SIG-M5 treated with dmso at 0.1 percent for 504 hours (cell line): ENCODE measurements around the gene PDX1.

ENCODE experiments used
- DNase-seq: peaks from one replicate; lab custom pipeline; 2025; ENCODE audit not compliant: unreplicated experiment; lab: John Stamatoyannopoulos, UW

Gene PDX1

DNA sequence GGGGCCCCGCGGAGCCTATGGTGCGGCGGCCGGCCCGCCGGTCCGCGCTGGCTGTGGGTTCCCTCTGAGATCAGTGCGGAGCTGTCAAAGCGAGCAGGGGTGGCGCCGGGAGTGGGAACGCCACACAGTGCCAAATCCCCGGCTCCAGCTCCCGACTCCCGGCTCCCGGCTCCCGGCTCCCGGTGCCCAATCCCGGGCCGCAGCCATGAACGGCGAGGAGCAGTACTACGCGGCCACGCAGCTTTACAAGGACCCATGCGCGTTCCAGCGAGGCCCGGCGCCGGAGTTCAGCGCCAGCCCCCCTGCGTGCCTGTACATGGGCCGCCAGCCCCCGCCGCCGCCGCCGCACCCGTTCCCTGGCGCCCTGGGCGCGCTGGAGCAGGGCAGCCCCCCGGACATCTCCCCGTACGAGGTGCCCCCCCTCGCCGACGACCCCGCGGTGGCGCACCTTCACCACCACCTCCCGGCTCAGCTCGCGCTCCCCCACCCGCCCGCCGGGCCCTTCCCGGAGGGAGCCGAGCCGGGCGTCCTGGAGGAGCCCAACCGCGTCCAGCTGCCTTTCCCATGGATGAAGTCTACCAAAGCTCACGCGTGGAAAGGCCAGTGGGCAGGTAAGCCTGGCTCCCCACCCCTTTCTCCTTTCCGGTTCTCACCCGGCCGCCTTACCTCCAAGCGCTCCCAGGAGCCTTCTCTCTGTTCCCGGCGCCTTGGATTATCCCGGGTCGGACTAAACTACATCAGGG, at the start of gene PDX1:
Gene PDX1, plus strand, starts transcription at position 67 of the 743 bp plus-strand sequence. Its CDS starts 139 bp downstream, at position 206.
- DNase-seq, result no peak

DNA sequence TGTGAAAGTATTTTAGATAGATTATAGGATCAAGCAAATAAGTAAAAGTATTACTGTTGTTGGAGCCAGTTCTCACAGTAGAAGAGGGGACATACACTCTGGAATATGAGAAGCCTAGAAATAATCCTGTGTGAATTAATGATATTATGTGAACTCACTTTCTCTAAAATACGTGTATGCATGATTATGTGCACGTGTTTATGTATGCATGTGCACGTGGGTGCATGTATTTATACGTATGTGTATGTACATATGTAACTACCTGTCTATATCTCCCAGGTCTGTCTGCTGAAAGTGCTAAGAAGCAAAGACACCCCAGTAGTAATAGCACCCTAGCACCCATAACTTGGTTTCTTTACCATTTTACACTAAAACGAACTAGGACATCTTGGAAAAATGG, 41.5 kb upstream of the PDX1 start:
- no peak for DNase-seq

DNA sequence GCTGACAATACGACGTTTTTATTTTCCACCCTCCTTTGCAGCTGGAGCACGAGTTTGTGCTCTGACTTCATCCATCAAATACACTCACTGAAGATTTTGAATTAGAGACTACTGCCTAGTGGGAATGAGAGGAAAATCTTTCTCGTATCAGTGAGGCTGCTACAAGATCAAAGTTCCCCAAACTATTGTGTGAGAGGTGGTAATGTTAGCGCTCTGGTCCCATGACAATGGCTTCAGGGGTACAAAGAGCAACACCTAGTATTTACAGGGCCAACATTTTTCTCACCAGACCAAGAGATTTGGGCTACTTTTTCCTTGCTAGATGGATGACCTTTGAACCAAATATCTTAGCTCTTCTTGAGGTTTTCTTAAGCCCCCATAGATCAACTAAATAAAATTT, 30.3 kb upstream of the PDX1 start:
- DNase-seq, result no peak

DNA sequence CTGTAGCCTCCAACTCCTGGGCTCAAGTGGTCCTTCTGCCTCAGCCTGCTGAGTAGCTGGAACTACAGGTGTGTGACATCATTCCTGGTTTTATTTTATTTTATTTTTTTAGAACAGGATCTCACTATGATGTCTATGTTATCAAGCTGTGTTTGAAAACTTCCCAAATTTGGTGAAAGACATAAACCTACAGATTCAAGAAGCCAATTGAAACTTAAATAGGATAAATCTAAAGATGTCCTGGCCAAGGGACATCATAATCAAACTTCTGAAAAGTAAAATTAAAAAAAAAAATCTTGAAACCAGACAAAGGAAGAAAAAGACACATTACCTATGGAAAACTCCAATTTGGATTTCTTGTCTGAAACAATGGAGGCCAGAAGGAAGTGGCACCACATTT, 23.1 kb upstream of the PDX1 start:
- DNase-seq, result no peak

DNA sequence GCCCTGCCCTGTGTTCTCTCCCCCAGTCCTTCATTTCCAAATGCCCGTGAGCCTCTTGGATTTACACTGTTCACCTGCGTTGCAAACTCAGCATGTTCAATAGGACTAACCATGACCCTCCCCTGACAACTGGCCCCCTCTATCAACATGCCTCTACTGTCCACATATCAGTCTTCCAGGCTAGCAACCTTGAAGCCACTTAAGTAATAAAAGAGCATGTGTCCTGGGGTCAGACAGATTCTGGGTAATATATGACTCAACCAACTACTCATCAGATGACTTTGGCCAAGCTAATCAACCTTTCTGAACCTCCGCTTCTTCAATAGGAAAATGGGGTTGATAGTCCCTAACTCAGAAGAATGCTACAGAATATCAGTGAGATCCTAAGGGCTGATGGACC, 15.1 kb upstream of the PDX1 start:
- no peak for DNase-seq

DNA sequence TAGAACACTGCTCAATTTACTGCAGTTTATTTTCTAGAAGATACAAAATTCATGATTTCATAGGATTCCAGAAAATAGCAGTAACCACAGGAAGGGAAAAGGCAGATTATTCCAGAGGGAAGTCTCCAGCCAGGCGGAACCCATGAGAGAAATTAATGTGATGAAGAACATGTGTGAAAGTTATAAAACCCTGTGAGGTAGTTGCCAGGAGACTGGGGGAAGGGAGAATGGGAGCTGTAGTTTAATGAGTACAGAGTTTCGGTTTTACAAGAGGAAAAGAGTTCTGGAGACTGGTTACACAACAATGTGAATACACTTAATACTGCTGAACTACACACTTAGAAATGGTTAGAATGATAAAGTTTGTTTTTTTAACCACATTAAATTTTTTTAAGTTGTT, 14.2 kb upstream of the PDX1 start:
- no peak for DNase-seq

DNA sequence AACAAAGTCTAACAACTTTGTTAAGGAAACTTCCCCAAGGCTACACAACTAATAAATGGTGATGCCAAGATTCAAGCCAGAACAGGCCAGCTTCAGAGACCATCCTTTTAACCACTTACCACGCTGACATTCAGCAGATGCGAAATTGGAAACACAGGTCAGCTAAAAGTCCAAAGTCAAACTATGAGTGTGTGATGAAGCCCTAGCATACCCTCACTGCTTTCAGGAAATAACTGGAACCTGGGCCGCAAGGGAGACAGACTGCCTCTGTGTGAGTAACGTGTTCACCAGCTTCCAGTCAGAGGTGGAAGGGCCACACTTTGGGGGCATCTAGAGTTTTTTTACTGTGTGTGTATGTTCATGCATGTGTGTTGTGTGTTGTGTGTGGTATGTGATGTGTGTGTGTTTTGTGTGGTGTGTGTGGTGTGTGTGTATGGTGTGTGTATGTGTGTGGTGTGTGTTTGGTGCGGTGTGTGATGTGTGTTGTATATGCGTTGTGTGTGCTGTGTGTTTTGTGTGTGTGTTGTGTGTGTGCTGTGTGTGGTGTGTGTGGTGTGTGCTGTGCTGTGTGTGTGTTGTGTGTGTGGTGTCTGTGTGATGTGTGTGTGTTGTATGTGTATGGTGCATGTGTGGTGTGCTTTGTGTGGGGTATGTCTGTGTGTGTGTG, 12.5 kb upstream of the PDX1 start:
- no peak for DNase-seq

DNA sequence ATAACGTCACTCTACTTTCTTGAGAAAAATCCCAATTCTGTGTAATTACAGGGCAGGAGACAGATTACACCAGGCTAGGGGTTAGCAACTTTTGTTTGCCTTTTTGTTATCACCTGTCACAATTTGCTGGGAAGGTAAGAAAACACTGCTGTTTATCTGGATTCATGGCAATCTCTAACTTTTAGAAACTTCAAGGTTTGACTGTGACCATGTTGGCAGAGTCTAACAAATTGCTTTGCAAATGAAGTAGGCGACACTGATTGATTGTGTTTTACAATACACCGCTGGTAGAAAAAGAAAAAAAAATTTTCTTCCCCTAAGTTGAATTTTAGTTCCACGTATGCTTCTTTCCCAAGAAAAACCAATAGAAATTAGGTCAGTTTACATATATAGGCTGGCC, 10.4 kb upstream of the PDX1 start:
- no peak for DNase-seq

DNA sequence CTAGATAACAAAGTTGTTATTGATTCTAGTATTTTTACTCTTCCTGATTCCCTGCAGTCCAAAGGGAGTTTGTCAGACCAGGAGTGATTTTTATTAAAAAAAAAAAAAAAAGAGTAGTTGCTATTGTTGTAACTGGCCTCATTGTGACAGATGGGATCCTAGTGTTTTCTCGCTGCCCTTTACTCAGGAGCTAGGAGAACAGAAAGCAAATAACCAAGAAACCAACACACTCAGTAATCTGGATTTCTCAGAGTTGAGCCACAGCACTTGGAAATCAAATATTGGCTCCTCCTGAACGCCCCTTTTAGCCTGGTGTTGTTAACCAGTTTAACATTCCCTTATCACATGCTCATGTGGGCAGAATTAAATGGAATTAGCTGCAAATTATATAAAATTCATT, 8.3 kb upstream of the PDX1 start:
- DNase-seq, result no peak

DNA sequence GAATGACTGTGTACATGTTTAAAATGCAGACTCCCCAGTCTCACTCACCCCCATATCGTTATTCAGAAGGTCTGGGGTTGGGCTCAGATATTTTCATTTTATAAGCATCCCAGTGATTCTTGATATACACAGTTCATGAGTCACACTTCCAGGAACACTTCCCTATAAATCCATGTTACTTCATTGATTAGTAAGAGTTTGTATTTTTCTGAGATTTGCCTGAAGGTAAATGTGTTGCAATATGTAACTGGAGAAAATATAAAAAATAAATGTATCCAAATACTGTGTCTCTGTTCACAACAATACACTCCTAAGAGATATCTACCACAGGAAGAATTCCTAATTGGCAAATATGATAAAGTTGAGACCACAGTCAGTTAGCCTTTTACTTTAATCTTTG, 6.6 kb upstream of the PDX1 start:
- DNase-seq, result no peak

DNA sequence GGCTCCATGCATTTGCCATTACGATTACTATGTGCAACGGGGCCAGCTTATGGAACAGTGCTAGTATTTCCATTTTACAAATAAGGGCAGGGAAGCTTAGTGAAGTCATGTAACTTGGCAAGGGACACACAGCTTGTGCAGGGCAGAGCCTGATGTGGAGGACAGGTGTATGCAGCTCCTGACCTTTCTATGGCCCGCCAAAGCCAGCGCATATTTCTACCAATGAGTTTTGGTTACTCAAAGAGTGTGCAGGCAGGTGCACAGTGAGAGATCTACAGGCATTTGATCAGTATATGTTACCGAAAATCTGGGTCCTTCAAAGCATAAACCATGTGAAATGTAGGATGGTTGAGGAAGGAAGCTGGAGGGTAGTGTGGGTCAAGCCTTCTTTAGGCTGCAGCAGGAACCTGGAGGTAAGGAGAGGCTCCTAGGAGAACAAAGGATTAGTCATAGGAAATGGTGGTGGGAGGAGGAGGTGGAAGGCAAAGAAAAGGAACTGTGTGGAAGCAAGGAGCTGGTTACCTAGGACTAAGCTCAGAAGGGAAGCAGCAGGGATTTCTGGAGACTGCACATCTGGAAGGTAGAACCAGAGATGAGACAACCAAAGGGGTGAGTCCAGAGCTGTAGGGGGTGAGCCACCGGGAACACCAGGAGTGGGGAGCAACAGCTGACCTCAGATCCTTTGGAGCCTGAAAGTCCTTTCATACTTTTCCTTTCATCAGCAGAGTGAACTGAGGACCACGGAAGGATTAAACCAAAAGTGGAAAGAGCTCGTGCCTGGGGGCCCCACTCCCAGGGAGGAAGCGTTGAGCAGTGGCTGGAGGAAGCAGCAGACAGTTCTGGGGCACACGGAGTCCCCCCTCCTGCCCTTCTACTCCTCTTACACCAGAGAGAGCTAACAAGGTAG, 4.2 kb upstream of the PDX1 start:
- no peak for DNase-seq

DNA sequence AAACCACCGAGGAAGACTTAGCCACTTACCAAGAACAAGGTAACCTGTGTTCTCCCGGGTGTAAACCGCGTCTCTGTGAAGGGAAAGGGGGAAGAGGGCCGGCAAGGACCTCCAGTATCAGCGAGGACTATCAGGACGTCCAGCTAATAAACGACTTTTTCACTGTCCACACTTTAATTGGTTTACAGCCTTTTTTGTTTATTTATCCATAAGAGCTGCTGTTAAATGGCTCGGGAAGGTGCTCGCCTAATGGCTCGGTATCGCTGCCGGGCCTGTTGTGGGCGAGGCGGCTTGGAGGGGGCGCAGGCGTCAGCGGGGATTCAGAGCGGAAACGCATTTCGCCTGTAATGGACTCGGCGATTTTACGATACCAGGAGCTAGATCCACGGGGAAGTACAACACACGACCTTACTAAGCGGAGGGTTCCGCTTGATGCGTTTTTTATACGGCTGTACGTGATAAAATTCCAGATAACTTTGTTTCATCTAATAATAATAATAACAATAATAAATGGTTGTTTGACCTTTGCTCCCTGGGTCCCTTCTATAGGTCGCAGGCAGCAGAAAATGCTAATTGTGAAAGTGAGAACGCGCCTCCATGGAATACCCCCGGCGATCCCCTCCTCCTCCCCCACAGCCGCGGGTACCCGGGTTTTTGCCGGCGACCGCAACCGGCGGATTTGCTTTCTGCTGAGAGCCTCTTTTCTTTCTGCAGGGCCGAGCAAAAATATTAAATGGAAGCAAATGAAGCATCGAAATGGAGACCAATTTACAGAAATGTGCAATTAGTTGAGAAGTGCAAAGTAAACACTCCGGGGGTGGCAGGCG, 2.5 kb upstream of the PDX1 start:
- DNase-seq, result no peak

DNA sequence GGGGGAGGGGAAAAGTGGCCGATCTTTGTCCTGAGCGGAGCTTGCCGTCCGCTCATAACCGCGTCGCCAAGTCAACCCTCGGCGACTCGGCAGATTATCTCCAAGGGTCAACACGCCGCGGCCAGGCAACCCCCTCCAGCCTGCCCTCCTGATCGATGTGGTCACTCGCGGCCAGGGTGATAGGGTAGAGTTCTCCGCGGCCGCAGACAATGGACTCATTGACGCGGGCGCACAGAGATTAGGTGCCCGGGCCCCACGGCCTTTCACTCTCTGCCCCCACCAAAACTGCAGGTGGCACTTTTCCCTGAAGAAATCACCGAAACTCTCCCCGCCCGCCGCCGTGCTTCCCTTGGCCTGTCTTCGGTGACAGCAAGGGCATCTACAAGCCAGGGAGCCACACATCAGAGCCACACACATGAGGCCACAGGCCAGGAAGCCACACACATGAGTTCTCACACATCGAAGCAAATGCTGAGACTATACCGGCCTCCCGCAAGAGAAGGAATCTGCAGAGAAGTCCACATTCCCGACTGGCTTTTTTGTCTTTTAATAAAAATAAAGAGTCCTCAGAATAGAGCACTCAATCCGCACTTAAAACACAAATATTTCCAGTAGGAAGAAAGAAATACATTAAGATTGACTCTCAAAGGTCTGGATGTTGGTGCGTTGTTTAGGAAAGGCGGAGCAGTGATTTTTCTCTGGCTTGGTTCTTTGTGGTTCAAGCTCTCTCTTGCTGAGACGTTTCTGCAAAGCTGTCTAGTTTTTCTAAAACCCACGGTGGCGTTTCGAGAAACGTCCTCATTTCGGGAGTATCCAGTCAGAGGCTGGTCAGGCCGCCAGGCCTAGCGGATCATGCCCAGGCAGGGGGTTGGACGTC, 1.5 kb upstream of the PDX1 start:
- no peak for DNase-seq

DNA sequence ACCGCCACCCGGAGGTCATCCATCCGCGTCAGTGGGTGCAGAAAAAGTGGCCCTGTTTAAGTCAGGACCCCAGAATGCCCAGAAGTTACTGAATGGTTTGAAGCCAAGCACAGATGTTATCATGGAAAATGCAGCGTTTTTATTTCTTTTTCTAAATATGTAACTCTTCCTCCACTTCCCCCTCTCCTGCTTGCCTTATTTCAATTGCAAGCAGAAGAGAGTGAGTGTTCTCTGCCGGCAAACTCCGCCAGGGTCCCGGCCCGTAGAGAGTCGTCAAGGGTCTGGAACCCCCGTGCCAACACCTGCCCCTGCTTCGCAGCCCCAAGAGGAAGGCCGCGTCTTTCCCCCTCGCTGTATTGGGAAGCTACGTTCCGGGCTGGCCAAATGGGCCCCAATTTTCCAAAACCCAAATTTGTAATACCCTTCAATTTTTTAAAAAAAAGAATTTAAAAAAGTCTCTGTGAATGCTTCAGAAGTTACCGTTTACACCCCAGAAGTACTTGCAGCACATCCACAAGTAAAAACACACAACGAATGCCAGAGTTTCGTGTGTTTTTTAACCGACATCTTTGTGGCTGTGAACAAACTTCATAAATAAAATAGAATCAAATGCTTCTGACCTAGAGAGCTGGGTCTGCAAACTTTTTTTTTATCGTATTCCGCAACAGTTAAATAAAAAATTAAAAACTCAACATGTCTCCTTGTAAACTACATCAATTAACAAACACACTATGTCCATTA, 712 bp upstream of the PDX1 start:
- no peak for DNase-seq

DNA sequence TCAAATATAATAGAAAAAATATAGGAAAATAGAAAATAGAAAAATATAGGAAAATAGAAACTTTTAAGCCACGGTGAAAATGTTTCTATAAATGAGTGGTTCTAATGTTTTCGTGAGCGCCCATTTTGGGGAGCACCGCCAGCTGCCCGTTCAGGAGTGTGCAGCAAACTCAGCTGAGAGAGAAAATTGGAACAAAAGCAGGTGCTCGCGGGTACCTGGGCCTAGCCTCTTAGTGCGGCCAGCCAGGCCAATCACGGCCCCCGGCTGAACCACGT, 204 bp upstream of the PDX1 start:
- no peak for DNase-seq

DNA sequence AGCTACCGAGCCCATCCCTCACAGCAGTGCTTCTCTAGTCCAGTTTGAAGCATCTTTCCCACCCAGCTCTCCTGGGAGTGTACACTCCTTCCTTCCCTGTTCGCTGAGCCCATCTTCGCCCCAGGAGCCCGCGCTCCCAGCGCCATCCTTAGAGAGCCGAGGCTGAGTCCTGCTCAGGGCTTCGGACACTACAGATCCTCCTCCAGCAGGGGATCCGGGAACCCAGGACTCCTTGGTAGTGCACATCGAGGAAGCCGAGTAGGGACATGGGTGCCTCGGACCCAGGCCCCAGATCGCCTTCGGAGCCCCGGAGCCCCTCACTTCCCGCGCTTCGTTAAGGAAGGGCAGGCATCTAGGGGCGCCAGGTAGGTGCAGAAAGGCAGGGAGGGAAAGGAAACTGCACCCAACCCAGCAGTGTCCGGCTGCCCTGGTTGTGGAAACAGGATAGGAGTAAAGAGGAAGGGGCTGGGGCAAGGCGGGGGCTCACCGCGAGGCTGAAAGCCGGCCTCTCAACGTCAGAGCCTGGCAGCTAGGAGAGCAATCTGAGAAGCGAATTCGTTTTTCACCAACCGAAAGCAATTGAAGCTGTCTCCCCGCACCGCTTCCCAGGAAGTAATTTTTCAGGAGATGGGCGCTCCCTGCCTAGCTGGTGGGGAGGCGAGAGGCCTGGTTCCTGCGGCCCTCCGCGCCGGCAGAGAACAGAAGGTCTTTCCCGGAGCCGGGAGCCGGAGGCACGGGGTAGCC, 1.0 kb downstream of the PDX1 start:
- DNase-seq, result no peak

DNA sequence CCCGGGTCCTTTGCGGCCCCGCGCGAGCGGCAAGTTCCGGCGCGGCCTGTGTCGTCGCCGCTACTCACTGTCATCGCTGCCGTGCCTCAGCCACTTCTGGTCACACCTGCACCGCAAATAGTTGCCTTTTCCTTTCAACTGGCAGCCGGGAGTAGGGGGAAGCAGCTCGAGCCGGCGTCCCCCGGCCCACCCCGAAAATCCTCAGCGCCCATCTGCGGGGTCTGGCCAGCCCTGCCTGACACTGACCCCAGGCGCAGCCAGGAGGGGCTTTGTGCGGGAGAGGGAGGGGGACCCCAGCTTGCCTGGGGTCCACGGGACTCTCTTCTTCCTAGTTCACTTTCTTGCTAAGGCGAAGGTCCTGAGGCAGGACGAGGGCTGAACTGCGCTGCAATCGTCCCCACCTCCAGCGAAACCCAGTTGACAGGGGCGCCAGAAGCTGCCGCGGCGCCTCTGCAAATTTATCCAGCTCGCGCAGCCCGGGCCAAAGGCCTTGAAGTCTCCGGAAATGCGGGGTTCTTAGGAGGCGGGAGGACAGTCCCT, 1.7 kb downstream of the PDX1 start:
- DNase-seq, result no peak
